Mononuclear cell (primary cell): ENCODE measurements around the gene ACP1. TPM values are rescaled to one million over a fixed set of nuclear protein-coding genes. Genes with fewer than 3 reads are reported as not detected.

Source experiments
- H3K27me3 ChIP-seq: 2 replicates; pipeline ENCODE4 v1.6.0; 2011; ENCODE audit warnings: low read length, control low read depth; ENCODE audit not compliant: insufficient read depth
- H3K4me1 ChIP-seq: 2 replicates; pipeline ENCODE4 v1.5.1; 2011; ENCODE audit warnings: mild to moderate bottlenecking, low read length, control low read depth; ENCODE audit not compliant: insufficient read depth
- H3K4me3 ChIP-seq: 2 replicates; pipeline ENCODE4 v1.5.1; 2011; ENCODE audit warnings: mild to moderate bottlenecking, low read length, moderate library complexity
- H3K9me3 ChIP-seq: 2 replicates; pipeline ENCODE4 v1.5.1; 2011; ENCODE audit warnings: low read depth, mild to moderate bottlenecking, control low read depth, low read length
- total RNA-seq: library from RNA; depleted of rRNA; stranded (reverse); fragments of >200 nt; gene quantifications from one replicate; pipeline ENCODE4 v1.2.3, GENCODE V29; 2012

ACP1 gene
- total RNA-seq, 1 donor: 115 TPM

DNA sequence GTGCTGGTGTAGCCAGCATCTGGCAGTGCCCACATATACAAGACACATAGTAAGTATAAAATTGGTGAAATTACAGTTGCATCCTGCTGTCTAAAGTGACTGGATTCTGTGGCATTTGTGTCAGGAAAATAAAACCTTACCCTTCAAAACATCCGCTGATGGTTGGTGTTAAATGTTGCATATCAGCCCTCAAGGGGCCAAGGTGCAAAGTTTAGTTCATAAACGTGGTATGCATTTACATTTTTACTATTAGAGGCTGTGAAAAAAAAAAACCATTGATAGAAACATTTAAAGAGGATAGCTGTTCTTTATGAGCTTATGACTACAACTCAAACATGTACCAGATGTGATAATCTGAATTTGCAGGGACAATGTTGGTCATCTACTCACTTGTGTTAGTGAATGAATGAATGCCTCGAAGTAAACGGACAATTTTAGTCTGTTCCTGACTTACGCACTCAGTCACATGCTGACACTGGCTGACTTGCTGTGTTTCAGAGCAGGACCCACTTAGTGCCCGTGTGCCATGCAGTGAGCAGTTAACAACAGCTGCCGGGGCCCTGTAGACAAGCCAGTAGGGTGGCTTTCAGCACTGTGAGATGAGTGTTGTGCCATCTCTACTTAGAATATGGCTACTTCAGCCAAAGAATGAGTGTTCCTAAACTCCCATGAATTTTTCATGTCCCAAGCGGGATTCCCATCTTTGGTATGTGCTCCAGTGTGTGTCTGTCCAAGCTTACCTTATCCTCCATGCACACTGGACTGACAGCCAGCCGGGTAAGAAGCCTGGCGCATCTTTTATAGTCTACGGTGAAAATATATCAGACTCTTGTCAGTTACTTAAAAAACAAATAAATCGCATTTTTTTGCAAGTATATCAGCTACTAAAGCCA is 17.9 kb downstream of the ACP1 start:
- Histone ChIP-seq H3K4me3 (no peak overlapping the region), H3K27me3 (peaks cover 21% of the 10 kb centered on the region), H3K9me3 (no peaks in the 10 kb centered on the region), H3K4me1 (peaks cover 6% of the 10 kb centered on the region)

DNA sequence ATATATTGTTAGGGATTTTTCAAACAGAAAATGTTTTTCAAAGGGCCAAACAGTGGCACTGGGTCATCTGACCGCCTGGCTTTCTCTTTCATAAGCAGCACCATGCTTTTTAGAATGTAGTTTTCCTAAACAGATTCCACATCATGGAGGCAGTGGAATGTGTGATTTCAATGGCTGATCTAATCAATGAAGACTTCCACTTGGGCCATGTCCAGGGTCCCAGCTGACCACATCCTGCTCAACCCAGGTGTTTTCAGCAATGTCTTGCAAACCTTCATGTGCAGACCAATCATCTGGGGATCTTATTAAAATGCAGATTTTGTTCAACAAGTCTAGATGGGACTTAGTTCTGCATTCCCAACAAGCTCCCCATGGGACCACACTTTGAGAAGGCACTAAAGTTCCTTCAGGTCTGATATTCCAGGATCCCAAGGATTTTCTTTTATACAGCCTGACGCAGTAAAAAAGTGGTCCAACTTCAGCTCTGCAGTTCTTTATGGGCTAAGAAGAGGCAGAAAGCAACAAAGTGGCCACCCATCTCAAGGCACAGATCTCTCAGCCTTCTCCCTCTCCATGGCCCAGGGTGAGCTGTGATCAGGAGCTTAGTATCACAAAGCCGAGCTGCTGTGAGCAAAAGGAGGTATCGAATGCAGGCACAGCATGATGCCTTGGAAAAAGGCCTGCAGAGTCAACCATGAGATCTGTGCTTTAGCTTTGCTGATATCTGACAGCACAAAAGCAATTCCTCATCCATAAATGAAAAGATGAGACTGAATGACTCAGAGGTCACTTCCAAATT is 19.4 kb downstream of the ACP1 start:
- no peaks in the 10 kb centered on the region for H3K9me3 ChIP-seq
- peaks cover 24% of the 10 kb centered on the region for H3K27me3 ChIP-seq
- peaks cover 8% of the 10 kb centered on the region for H3K4me1 ChIP-seq
- no peak overlapping the region for H3K4me3 ChIP-seq

DNA sequence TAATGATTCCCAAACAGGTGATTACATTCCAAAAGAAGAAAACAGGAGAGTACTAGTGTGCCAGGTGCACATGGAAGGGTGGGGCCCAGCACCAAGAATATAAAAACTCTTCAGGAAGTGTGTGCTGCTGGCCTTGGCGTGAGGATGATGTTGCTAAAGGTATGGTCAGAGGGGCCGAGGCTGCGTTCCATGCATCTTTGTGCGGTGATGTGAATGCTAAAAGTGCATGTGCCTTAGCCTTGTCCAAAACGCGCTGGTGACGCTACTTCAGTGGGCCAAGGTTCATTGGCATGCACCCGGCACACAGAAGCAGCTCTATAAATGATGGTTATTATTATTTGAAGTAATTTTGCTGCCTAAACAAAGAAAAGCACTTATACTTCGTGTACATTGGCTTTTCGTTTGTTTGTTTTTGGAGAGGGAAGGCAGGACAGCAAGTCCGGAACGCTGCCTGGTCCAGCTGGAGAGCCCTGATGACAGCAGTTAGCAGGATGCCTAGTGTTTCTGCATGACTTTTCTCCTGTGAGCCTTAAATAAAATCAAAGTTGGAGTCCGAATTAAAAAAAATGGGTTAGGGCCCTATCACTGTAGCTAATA is 20.2 kb downstream of the ACP1 start:
- Histone ChIP-seq H3K4me1 (peaks cover 16% of the 10 kb centered on the region), H3K4me3 (no peak overlapping the region), H3K9me3 (no peaks in the 10 kb centered on the region), H3K27me3 (peaks cover 32% of the 10 kb centered on the region)

DNA sequence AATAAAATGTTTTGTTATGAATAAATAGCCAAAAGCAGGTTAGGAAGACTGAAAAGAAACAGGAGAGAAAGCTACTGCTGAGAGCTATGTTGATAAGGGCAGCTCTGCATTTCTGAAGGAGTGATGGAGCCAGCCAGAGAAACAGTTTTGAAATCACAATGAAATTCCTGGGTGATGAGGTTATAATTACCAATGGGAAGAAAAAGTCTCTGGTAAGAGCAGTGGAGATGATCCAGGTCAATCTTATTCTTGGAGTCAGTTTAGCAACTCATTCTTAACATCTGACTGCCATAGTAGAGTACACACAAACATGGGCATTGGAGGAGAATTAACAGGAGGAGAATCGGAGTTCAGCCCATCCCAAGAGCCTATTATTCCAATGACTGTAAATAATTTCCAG is 20.8 kb downstream of the ACP1 start:
- Histone ChIP-seq H3K9me3 (no peaks in the 10 kb centered on the region), H3K4me3 (no peak overlapping the region), H3K27me3 (peaks cover 37% of the 10 kb centered on the region), H3K4me1 (peaks cover 18% of the 10 kb centered on the region)

GRCh38 chr2:286035-286434 is 21.3 kb downstream of the ACP1 start:
- H3K4me1 ChIP-seq: peaks cover 18% of the 10 kb centered on the region
- no peak overlapping the region for H3K4me3 ChIP-seq
- no peaks in the 10 kb centered on the region for H3K9me3 ChIP-seq
- peaks cover 42% of the 10 kb centered on the region for H3K27me3 ChIP-seq

- no peaks in the 10 kb centered on the region for H3K9me3 ChIP-seq
- H3K4me3 ChIP-seq: no peak overlapping the region
- peaks cover 18% of the 10 kb centered on the region for H3K4me1 ChIP-seq
- H3K27me3 ChIP-seq: peaks cover 48% of the 10 kb centered on the region
Measured at GRCh38 chr2:286774-287392, 22.1 kb downstream of the ACP1 start.

GRCh38 chr2:287471-287885 is 22.7 kb downstream of the ACP1 start:
- Histone ChIP-seq H3K4me3 (no peak overlapping the region), H3K4me1 (peaks cover 18% of the 10 kb centered on the region), H3K27me3 (peaks cover 54% of the 10 kb centered on the region), H3K9me3 (no peaks in the 10 kb centered on the region)

DNA sequence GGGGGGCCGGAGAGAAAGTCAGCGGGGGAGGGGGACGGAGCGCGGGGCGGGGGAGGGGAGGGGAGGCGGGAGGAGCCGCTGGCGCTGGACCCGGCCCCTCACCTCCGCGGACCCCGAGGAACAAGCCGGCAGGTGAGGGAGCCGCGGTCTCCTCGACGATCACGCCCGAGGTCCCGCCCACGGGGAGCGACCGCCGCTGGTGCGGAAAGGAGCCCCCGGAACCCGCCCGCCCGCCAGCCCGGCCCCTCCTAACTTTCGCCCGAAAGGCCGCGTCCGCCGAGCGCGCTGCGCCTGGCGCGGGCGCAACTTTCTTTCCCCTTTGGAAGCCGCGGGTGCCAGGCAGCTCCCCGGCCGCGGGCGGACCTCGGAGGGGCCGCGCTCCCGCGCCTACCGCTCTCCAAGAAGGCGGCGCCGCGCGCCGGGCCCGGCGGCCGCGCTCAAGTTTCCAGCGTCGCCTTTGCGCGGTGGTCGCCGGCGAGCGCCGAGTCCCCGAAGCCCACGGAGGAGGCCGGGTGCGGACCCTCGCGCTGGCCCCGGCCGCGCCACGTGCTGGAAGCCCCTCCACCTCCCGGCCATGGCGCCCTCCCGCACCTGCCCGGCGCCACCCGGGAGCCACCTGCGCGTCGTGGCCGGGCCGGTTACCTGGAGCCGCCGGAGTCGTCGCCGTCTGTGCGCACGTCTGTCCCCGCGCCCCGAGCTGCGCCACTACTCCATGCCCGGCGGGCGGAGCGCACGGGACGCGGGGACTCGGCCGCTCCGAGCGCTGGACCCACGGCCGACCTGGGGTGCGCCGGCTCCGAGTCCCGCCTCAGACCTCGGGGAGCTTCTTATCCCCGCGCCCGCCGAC is 23.4 kb downstream of the ACP1 start, which contains the start of gene ALKAL2:
ALKAL2 (minus strand) TSS at position 181 of the 847 bp plus-strand sequence. CDS start 256 bp downstream, outside the sequence.
- Histone ChIP-seq H3K4me3 (no peak within 1 kb of the TSS), H3K4me1 (peaks cover 18% of the 10 kb centered on the region), H3K27me3 (peaks cover 55% of the 10 kb centered on the region), H3K9me3 (no peaks in the 10 kb centered on the region)

GRCh38 chr2:288758-289361 is 24.1 kb downstream of the ACP1 start:
- H3K27me3 ChIP-seq: peaks cover 55% of the 10 kb centered on the region
- H3K9me3 ChIP-seq: no peaks in the 10 kb centered on the region
- no peak overlapping the region for H3K4me3 ChIP-seq
- H3K4me1 ChIP-seq: peaks cover 18% of the 10 kb centered on the region

GRCh38 chr2:289362-290089 is 24.8 kb downstream of the ACP1 start:
- peaks cover 18% of the 10 kb centered on the region for H3K4me1 ChIP-seq
- peaks cover 55% of the 10 kb centered on the region for H3K27me3 ChIP-seq
- H3K9me3 ChIP-seq: no peaks in the 10 kb centered on the region
- no peak overlapping the region for H3K4me3 ChIP-seq

DNA sequence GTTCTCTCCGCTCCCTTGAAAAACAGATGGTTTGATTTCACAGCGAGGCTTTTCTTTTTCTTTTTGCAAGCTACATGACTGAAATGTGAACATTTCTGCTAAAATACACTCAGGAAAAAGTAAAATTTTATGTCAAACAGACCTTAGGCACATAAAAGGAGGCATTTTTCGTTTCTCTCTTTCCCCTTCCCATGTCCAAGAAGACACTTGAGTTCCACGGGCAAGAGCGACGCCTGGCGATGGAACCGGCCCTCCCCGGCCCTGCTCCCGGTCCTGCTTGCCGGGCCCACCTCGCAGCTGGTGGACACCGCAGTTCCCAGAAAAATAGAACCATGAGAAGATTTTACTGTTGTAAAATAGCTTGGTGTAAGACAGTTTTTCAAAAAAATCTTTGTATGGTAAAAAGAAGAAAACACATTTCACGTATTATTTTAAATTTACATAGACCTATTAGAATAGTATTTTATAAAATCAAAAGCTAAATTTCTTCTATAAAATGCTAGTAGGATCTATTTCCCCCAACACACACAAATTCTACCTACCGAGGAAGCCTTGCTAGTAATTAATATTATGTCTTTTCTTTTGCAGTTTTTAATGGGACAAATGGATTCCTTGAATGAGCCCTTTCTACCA is 25.5 kb downstream of the ACP1 start:
- Histone ChIP-seq H3K27me3 (peaks cover 55% of the 10 kb centered on the region), H3K4me3 (no peak overlapping the region), H3K4me1 (peaks cover 18% of the 10 kb centered on the region), H3K9me3 (no peaks in the 10 kb centered on the region)

DNA sequence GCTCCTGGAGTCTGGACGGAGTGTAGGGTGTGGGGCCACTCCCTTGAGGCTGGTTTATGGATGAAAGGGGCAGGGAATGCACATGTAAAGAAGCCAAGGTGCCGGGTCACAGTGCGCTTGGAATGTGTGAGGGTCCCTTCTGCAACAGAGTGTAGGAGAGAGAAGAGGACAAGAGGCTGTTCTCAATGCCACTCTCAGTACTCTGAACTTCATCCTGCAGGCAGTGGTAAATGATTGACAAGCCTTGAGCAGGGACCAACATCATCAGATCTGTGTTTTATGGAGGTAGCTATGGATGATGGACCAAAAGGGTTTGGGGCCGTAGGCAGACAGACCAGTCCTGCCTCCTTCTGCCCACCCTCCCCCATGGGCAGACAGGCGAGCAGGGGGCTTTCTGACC is 30.3 kb downstream of the ACP1 start:
- Histone ChIP-seq H3K4me1 (peaks cover 1% of the 10 kb centered on the region), H3K27me3 (peaks cover 26% of the 10 kb centered on the region), H3K9me3 (no peaks in the 10 kb centered on the region), H3K4me3 (no peak overlapping the region)

DNA sequence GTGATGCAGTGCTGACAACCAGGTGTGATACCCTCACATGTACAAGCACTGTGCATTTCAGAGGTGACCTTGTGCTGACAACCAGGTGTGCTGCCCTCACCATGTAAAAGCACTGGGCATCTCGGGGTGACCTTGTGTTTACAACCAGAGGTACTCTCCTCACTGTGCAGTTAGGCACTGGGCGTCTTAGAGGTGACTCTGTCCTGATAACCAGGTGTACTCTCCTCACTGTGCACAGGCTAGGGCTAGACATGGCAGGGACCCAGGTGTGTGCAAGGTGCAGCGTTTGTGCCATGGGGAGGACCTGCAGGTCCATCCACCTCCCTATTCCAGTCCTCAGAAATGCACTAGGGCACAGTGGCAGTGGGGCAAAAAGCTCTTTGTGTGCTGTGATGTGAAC is 31.6 kb downstream of the ACP1 start:
- peaks cover 13% of the 10 kb centered on the region for H3K27me3 ChIP-seq
- no peaks in the 10 kb centered on the region for H3K9me3 ChIP-seq
- H3K4me1 ChIP-seq: no peaks in the 10 kb centered on the region
- no peak overlapping the region for H3K4me3 ChIP-seq
